Fibroblast of skin of left biceps (primary cell): ENCODE measurements around the gene TMED5.
A peak's percentile ranks its signal among the peaks of the same experiment; 100 is the strongest.
"Not testable (repeated sequence)": the region's sequence is repeated elsewhere in the genome, so short reads cannot be mapped to it uniquely, and the experiment has no call there.

Source experiments
- DNase-seq, 2 experiments: peaks; one replicate each; pipeline ENCODE4 v3.0.0-alpha.2; 2013; ENCODE audit warnings: low read depth in 2 of 2

Gene TMED5

DNA sequence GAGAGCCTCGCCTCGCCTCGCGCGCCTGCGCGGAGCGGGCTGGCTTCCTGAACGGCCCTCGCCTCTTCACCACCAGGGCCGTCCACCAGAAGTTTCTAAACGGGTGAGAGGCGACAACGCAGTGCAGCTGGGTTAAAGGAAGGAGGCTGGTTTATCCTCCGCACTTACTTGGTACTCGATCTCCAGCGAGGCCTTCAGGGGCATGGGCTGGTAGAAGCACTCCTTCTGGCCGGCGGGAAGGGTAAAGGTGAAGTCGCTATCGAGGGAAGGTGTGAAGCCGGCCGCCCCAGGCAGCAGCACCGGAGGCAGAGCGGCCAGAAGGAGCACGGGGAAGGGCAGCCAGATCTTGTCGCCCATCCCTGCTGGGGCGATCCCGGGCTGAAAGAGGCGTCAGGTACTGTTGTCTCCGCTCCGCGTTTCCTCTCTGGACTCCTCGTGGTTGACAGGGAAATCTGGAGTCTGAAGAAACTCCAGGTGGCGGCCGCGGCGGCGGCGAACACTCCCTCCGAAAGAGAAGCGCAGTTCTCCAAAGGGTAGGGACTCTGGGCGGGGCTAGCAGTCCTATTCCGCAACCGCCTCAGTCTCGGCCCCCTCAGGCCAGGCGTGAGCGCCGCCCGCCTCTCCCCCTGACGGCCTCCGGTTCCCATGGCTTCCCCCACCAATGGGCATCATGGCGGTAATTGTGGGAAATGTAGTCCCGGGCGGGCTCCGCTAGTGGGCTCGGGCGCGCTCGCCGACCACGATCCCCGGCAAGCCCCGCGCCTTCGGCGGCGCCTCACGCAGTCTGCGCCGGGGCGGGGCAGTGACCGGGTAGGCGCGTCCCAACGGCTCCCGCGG, at the start of gene TMED5:
Gene TMED5 (minus strand): TSS at position 528 of the 837 bp plus-strand sequence. CDS start 171 bp downstream, at position 357.
- peak; percentile 97 to 98 for DNase-seq

DNA sequence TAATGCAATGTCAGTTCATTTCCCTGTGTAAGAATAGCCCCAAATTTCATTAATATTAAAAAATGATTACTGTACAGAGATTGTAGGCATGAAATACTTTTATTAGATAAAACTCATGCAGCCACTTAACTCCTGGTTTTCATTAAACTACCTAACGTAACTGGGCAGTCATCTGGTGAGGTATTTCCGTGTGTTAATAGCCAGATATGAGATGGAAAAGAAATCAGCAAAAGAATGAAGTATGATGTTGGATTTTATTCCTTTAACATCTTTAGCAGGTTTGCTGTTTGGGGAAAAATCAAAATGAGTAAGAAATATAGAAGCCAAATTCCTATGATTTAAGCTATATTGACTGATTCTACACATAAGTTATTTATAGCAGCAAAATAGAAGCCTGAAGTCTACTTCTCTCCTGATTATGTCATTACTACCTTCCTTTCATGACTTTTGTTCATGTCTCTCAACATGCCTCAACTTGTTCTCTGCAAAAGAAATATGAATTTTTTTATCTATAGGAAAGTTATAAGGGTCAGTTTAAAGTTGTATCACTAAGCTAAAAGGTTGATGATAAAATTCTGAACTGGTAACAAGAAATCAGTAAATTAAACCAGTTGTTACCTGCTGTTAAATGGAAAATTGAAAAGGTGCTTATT, 42.9 kb upstream of the TMED5 start:
- no peak for DNase-seq

DNA sequence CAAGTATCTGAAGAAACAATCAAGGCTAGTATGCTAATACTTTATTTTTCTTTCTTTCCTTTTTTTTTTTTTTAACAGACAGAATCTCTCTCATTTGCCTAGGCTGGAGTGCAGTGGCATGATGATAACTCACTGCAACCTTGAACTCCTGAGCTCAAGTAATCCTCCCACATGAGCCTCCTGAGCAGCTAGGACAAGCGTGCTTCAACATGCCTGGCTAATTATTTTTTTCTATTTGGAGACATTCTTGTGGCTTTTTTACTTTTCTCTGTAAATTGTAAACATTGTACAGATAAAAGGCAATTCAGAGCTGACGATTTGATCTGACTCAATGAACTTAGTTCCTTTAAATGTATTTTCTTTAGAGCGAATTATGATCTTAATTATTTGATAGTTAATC, 41.7 kb upstream of the TMED5 start:
- no peak for DNase-seq

DNA sequence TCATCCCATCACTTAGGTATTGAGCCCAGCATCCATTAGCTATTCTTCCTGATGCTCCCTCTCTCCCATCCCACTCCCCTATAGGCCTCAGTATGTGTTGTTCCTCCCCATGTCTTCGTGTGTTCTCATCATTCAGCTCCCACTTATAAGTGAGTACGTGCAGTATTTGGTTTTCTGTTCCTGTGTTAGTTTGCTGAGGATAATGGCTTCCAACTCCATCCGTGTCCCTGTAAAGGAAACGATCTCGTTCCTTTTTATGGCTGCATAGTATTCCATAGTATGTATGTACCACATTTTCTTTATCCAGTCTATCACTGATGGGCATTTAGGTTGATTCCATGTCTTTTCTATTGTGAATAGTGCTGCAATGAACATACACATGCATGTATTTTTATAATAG, 40.5 kb upstream of the TMED5 start:
- DNase-seq = not testable (repeated sequence)

DNA sequence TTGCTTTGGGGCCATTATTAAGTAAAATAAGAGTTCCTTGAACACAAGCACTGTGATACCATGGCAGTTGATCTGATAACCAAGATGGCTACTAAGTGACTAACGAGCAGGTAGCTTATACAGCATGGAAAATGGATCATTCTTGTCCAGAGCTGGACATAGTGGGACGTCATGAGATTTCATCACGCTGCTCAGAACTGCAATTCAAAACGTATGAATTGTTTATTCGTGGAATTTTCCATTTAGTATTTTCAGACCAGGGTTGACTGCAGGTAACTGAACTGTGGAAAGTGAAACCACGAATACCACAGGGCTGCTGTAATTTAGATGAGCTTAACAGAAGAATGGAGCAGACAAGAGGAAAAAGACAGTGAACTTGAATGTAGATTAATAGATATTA, 39.2 kb upstream of the TMED5 start:
- DNase-seq = no peak

DNA sequence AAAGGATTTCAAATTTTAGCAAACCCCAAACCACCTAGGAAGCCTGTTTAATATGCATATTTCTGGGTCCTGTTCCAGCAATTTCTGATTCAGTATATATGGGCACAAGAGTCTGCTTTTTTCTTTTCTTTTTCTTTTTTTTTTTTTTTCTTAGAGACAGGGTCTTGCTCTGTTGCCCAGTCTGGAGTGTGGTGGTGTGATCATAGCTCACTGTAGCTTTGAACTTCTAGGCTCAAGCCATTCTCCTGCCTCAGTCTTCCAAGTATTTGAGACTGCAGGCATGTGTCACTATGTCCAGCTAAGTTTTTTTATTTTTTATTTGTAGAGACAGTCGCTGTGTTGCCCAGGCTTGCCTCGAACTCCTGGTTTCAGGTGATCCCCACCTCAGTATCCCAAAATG, 35.1 kb upstream of the TMED5 start:
- DNase-seq = no peak

DNA sequence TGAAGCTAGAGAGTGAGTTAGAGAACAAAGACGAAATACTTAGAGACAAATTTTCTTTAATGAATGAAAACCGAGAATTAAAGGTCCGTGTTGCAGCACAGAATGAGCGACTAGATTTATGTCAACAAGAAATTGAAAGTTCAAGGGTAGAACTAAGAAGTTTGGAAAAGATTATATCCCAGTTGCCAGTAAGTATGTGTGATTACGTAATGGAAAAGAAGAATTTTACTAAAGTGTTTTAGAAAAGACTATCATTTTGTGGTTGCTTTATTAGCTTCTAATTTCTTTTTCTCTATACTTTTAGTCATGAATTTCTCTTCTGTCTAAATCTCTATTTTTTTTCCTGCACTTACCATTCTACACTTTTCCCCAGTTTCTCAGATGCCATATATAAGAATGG, 27.0 kb upstream of the TMED5 start:
- no peak for DNase-seq

DNA sequence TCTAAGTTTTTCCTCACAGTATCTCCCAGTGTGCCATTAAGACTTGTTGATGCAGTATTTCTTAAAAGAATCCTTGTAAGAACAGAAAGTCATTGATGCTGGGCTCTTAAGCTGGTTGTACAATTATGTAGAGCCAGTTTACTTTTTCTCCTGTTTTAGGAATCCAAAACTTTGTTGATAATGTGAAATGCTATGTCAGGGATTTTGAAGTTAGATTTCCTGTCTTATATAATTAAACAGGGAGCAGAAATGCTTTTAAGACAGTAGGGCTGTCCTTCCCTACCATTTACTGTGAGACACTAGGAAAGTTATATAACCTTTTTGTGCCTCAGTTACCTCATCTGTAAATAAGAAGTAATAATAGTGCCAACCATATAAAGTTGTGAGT, 26.3 kb upstream of the TMED5 start:
- no peak for DNase-seq

DNA sequence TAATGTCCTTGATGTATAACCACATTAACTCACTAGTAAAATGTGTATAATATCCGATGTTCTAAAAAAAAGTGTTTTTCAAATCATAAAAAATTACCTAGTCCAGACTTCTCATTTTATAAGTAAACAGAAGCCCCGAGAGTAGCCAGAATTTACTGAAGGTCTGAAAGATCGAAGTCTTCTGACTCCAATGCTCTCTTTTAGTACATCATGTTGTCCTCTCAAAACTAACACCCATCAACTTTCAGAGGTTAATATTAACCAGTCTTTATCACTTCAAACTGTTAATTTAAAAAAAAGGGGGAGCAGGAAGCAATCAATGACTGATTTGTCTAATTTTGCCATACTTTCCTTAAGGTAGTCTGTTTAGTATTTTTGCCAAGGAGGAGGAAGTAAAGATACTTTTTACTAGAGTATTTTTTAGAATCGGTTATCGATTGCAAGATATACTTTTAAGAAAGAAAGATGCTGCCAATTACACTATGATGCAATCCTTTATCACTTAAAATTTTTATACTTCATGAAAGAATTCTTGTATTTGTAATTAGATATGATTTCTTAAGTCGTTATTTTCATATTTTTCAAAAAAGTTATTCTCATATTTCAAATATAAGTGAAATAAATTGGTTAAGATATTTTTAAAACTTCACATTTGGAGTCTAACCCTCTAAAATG, 25.8 kb upstream of the TMED5 start:
- no peak for DNase-seq

DNA sequence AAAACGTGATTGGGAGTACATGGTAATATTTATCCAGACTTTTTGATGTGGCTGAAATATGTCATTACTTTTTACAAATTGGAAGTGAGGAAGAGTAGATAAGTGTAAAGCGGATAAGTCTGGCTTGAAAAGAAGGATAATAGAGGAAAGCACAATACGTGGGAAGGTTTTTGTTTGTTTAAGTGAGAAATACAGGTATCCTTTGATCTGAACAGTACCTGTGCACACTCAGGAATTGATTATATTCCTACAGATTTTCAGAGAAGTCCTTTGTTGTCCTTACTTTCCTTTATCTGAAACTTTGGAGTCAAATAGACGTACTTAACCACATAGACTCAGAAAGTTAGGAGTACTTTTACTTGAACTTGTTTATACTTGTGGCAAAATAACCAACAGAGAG, 20.5 kb upstream of the TMED5 start:
- DNase-seq = no peak

DNA sequence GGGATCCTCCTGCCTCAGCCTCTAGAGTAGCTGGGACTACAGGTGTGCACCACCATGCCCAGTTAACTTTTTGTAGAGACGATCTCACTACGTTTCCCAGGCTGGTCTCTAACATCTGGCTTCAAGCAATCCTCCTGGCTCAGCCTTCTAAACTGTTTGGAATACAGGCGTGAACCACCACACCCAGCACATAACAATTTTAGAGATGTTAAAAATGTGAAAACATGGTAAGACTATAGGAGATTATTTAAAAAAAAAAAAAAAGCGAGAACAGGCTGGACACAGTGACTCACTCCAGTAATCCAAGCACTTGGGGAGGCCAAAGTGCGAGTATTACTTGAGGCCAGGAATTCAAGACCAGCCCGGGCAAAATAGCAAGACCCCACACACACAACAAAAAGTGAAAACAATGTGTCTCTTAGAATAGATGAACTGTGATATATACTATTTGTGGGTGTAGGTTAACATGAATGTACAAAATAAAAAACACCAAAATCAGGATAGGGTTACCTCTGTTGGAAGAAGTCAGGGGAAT, 19.9 kb upstream of the TMED5 start:
- no peak for DNase-seq

DNA sequence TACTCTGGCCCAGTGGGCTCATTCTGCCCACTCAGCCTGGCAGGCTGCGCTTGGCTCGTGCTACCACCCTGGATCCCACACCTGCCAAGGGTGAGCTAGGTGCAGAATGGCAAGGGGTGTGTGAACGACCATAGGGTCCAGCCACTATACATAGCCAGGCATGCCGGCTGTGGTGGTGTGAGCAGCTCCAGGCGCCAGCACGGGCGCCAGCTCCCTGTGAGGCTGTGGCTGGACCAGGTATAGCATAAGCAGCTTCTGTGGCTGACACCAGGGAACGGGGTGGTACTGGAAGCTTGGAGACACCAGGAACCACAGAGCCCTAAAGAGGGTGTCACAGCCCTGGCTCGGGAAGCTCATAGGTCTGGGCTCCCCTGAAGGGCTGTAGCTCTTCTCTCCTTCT, 18.9 kb upstream of the TMED5 start:
- no peak for DNase-seq

DNA sequence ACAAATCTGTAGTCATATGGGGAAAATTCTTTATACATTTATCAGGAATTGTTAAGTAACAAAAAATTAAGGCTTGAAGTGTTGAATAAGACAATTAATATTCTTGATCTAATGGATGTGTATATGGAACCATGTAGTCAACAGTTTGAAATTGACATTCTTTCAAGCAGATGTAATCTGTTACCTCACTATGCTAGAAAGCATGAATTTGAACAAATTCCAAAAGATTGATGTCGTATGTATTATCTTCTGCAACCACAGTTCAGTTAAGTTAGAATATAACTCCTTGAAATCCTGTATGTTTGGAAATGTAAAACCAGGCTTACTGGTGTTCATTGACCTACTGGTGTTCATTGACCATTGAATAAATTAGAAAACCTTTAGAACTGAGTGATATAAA, 16.4 kb upstream of the TMED5 start:
- no peak for DNase-seq

DNA sequence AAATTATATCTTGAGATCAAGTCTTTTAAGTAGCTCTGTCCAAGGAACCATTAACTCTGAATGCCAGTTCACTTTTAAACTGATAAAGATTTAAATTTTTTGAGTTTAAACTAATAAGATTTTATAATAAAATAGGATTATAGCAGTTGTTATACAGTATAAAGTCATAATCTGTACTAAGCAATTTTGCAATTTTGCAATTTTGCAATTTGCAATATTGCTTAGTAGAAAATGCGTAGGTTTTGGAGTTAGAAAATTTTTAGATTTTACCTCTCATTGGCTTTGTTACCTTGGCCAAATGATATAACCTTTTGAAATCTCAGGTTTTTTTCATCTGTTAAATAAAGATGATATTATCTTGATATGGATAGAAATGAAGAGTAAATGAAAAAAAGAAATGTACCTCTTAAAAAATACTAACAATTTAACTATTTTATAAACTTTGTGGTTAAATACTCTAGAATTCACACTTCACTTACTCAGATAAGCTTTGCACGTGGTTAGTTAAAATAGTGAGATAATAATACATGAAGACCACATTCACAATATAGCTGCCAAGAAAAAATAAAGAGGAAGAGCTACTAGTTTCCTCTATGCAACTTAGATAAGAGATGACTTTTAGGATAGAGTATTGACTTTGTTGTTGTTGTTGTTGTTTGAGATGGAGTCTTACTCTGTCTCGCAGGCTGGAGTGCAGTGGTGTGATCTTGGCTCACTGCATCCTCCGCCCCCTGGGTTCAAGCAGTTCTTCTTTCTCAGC, 14.2 kb upstream of the TMED5 start:
- no peak for DNase-seq

DNA sequence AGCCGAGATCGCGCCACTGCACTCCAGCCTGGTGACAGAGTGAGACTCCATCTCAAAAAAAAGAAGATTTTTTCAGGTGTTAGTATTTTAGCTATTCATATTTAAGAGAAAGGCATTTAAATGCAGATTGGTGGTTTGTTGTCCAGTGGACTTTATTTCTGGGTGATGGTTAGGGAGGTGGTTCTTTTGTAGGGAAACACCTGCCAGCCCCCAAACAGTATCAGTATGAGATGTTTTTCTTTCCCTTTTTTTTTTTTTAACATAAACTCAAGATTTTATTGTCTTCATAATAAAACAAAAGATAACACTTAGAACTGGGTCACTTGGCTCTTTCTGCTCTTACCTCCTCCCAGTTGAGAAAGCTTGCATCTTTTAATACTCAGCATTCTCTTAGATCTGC, 10.2 kb upstream of the TMED5 start:
- no peak for DNase-seq

DNA sequence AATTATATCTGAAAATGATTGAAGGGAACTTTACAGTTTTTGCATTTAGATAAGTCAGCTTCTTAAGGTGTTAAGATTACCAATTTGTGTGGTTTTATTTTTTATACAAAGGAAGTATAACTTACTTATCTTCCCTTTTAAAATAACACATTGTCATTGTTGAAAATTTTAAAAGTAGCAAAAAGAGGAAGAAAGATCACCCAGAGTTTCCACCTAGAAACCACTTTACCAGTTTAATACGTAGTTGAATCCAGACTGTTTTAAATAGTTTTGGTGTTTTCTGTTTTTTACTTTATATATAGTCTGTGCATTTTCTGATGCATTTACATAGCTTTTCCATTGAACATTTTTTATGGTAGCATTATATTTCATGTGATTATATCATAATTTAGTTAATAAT, 6.5 kb upstream of the TMED5 start:
- no peak for DNase-seq

DNA sequence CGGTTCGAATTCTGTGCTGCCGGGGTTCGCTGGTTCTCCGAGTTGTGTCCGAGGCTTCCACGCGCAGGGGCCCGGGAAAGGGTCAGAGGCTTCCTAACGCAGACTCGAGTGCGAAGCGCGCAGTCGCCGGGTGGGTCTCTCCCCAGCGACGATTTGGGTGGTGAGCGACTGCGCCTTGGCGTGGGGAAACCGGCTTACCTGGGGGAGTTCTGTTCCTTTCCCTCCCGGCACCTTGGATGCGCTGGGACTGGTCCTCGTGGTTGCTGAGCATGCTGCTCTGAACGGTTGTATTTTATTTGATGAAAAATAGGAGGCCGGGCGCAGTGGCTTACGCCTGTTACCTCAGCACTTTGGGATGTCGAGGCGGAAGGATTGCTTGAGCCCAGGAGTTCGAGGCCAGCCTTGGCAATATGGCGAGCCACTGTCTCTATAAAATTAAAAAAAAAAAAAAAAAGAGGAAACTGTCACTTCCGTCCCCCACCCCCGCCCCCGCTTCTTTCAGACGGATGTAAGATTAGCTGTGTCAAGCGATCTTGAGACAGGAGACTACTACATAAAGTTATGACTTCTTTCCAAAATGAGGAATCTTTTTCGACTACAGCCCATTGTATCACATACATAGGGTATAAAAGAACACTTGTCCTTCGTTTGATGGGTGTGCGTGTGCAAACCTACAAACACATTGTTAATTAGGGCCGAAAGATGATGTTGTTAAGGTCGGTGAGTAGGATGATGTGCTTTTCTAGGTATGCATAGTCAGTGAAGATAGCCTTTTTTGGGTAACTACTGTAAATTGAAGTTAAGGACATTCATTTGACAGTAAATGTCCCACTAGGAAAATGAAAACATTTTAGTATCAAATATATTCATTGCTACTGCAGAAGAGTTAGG, 755 bp upstream of the TMED5 start, which contains the start of gene CCDC18:
Gene CCDC18 (plus strand): TSS at position 2 of the 891 bp plus-strand sequence. CDS start 2,638 bp downstream, outside the sequence.
- no peak for DNase-seq

DNA sequence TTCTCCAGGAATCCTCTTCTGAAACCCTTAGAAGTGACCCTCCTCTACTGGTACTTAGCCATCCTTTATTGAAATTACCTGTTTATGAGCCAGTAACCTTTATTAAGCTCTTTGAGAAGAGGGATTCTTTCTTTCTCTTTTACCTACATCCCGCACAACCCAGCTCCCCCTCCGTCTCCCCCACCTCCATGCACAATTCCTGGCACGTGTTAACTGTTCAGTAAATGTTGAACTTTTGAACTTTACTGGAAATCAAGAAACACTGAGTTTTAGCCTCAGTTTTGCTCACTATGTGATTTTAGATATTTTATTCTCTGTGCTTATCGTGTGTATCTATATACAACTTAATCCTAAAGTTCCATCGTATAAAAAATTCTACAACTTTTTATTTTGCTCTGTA, 1.8 kb downstream of the TMED5 start:
- no peak for DNase-seq

DNA sequence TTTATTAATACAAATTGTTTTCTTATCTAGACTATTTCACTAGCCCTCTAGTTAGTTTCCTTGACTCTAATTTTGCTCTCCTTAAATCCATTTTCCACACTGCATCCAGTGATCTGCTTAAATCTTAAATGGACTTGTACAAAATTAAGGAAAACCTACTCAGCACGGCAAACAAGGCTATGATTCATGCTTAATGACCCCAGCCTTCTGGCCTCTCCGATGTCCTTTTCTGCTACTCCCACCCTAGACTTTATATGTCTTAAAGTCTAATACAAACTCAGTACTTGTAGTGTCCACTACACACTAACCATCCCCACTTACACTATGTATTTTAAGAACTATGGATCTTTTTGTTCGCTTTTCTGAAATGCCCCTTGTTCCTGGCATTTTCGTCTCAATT, 2.2 kb downstream of the TMED5 start:
- DNase-seq = no peak

DNA sequence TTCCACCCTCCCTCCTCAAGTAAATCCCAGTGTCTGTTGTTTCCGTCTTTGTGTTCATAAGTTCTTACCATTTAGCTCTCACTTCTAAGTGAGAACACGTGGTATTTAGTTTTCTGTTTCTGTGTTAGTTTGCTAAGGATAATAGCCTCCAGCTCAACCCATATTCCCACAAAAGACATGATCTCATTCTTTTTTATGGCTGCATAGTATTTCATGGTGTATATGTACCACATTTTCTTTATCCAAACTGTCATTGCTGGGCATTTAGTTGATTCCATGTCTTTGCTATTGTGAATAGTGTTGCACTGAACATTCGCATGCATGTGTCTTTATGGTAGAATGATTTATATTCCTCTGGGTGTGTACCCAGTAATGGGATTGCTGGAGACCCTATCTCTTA, 5.6 kb downstream of the TMED5 start:
- not testable (repeated sequence) for DNase-seq

DNA sequence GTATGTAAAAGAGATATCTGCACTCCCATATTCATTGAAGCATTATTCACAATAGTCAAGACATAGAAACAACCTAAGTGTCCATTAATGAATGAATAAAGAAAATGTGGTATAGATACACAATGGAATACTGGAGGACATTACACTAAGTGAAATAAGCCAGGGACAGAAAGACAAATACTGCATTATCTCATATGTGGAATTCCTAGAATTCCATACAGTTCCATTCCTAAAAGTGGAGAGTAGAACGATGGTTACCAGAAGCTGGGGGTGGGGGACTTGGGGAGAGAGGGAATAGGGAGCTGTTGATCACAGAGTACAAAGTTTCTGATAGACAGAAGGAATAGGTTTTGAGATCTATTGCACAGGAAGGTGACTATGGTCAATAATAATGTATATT, 7.4 kb downstream of the TMED5 start:
- DNase-seq = no peak
